ENCODE data around the gene DTWD2. TPM values are rescaled to one million over a fixed set of nuclear protein-coding genes. Genes with fewer than 3 reads are reported as not detected.

DTWD2 gene
- total and polyA plus RNA-seq, 2 experiments from 2014 or later: 2.5 to 14.1 TPM

DNA sequence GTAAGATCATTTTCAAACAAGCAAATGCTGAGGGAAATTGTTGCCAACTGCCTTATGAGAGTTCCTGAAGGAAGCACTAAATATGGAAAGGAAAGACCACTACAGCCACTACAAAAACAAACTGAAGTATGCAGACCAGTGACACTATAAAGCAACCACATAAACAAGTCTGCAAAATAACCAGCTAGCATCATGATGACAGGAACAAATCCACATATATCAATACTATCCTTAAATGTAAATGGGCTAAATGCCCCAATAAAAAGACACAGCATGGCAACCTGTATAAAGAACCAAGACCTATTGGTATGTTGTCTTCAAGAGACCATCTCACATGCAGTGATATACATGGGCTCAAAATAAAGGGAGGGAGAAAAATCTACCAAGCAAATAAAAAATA is 113.2 kb downstream of the DTWD2 start:
- no peak for DNase-seq (ENCODE audit: low spot score)
- H3K9me2 ChIP-seq (replicated peaks; ENCODE audit: insufficient read depth): no peaks in the 10 kb centered on the region
- H2AFZ ChIP-seq: no peak overlapping the region
- H3K36me3 ChIP-seq (replicated peaks; ENCODE audit: insufficient read depth, low read depth): no peaks in the 10 kb centered on the region
- H3K4me3 ChIP-seq: no peak overlapping the region
- H3K4me1 ChIP-seq (ENCODE audit: insufficient read depth): no peaks in the 10 kb centered on the region
- H3K27ac ChIP-seq: no peak overlapping the region
- H3K9me3 ChIP-seq (ENCODE audit: low read depth): peaks cover 16% of the 10 kb centered on the region
- TF ChIP-seq, protein P1, sequence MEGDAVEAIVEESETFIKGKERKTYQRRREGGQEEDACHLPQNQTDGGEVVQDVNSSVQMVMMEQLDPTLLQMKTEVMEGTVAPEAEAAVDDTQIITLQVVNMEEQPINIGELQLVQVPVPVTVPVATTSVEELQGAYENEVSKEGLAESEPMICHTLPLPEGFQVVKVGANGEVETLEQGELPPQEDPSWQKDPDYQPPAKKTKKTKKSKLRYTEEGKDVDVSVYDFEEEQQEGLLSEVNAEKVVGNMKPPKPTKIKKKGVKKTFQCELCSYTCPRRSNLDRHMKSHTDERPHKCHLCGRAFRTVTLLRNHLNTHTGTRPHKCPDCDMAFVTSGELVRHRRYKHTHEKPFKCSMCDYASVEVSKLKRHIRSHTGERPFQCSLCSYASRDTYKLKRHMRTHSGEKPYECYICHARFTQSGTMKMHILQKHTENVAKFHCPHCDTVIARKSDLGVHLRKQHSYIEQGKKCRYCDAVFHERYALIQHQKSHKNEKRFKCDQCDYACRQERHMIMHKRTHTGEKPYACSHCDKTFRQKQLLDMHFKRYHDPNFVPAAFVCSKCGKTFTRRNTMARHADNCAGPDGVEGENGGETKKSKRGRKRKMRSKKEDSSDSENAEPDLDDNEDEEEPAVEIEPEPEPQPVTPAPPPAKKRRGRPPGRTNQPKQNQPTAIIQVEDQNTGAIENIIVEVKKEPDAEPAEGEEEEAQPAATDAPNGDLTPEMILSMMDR (IDR thresholded peaks at IDR 0.05; ENCODE audit: poor library complexity): no peak
- no peak for TF ChIP-seq EZH2phosphoT487 (IDR thresholded peaks at IDR 0.05; ENCODE audit: low read depth, severe bottlenecking, unreplicated experiment)
- no peak for TF ChIP-seq EZH2 (IDR thresholded peaks at IDR 0.05; ENCODE audit: borderline replicate concordance)
- H3K27me3 ChIP-seq: no peaks in the 10 kb centered on the region
- no peak overlapping the region for H3K4me2 ChIP-seq
- H3K79me2 ChIP-seq: no peaks in the 10 kb centered on the region
- no peaks in the 10 kb centered on the region for H4K20me1 ChIP-seq (ENCODE audit: insufficient read depth, poor library complexity, severe bottlenecking)

DNA sequence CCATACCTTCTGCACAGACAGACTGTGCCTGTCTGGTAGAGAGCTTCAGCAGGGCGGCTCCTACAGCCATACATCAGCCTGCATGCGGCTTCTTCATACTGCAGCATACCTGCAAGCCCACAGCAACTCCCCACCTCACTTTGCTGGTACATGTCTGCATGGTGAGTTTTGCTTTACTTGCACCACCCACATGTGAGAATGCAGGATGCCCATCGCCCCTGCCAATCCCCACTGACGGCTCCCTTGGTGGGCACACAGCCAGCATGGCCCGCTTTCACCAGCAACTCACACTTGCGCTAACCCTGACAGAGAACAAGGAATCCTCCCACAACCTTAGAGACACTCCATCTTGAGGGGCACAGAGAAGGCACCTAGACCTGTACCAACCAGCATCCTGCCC is 114.9 kb downstream of the DTWD2 start:
- Histone ChIP-seq H3K36me3 (replicated peaks; ENCODE audit: insufficient read depth, low read depth) (no peaks in the 10 kb centered on the region), H3K4me1 (ENCODE audit: insufficient read depth) (no peaks in the 10 kb centered on the region), H3K4me3 (no peak overlapping the region), H3K79me2 (no peaks in the 10 kb centered on the region), H3K9me3 (ENCODE audit: low read depth) (peaks cover 14% of the 10 kb centered on the region), H2AFZ (no peak overlapping the region), H4K20me1 (ENCODE audit: insufficient read depth, poor library complexity, severe bottlenecking) (no peaks in the 10 kb centered on the region), H3K9me2 (replicated peaks; ENCODE audit: insufficient read depth) (no peaks in the 10 kb centered on the region), H3K27me3 (no peaks in the 10 kb centered on the region), H3K27ac (no peak overlapping the region), H3K4me2 (no peak overlapping the region)
- TF ChIP-seq, protein P1 (IDR thresholded peaks at IDR 0.05; ENCODE audit: poor library complexity): no peak
- TF ChIP-seq EZH2phosphoT487 (IDR thresholded peaks at IDR 0.05; ENCODE audit: low read depth, severe bottlenecking, unreplicated experiment) (no peak), EZH2 (IDR thresholded peaks at IDR 0.05; ENCODE audit: borderline replicate concordance) (no peak)
- DNase-seq (ENCODE audit: low spot score): no peak
- WGBS (ENCODE audit: low lambda C conversion rate, missing lambda C conversion rate): 95% methylated on average over 6 of the region's 6 CpGs

DNA sequence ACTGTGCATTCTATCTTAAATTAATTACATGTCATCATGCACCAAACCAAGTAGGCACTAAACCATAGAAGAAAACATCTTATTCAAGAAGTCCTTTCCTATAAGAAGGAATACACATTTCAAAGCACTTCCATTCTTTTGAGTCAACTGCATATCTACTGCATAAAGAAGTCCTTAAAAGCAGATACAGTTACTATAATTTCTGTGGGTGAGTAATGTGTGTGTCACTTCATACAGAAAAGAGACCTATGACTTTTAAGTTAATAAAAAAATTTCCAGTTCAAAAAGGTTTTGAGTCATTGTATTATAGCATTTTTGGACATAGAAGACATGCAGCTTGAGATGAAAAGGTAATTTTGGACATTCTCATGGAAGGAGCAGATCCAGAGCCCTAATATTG is 125.0 kb downstream of the DTWD2 start:
- Histone ChIP-seq H3K27ac (no peak overlapping the region), H3K4me1 (ENCODE audit: insufficient read depth) (no peaks in the 10 kb centered on the region), H3K36me3 (replicated peaks; ENCODE audit: insufficient read depth, low read depth) (no peaks in the 10 kb centered on the region), H3K9me2 (replicated peaks; ENCODE audit: insufficient read depth) (no peaks in the 10 kb centered on the region), H3K79me2 (no peaks in the 10 kb centered on the region), H4K20me1 (ENCODE audit: insufficient read depth, poor library complexity, severe bottlenecking) (no peaks in the 10 kb centered on the region), H3K27me3 (no peaks in the 10 kb centered on the region), H3K4me2 (no peak overlapping the region), H3K9me3 (ENCODE audit: low read depth) (no peaks in the 10 kb centered on the region), H2AFZ (no peak overlapping the region), H3K4me3 (no peak overlapping the region)
- TF ChIP-seq, protein P1 (IDR thresholded peaks at IDR 0.05; ENCODE audit: poor library complexity): no peak
- TF ChIP-seq EZH2phosphoT487 (IDR thresholded peaks at IDR 0.05; ENCODE audit: low read depth, severe bottlenecking, unreplicated experiment) (no peak), EZH2 (IDR thresholded peaks at IDR 0.05; ENCODE audit: borderline replicate concordance) (no peak)
- DNase-seq (ENCODE audit: low spot score): no peak

DNA sequence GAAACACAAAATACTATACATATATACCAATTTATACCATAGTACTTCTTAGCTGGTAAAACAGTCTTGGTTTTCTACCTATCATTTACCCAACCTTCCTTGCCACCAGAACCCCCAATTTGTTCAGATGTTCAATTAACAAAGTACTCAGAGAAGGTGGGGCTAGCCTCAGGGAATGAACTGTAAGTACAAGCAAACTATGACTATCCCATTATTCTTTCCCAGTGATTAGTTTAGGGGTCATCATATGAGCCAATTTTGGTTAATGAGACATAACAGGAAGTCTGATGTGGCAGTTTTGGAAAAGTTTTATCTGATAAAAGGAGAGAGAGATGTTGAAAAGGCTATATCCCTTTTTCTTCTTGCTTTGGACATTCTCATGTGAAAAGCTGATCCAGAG is 125.8 kb downstream of the DTWD2 start:
- no peak overlapping the region for H3K4me3 ChIP-seq
- H3K27me3 ChIP-seq: no peaks in the 10 kb centered on the region
- H2AFZ ChIP-seq: no peak overlapping the region
- no peak overlapping the region for H3K27ac ChIP-seq
- no peaks in the 10 kb centered on the region for H3K79me2 ChIP-seq
- TF ChIP-seq, protein P1 (IDR thresholded peaks at IDR 0.05; ENCODE audit: poor library complexity): no peak
- TF ChIP-seq EZH2 (IDR thresholded peaks at IDR 0.05; ENCODE audit: borderline replicate concordance): no peak
- no peak for TF ChIP-seq EZH2phosphoT487 (IDR thresholded peaks at IDR 0.05; ENCODE audit: low read depth, severe bottlenecking, unreplicated experiment)
- no peak overlapping the region for H3K4me2 ChIP-seq
- H3K9me2 ChIP-seq (replicated peaks; ENCODE audit: insufficient read depth): no peaks in the 10 kb centered on the region
- no peaks in the 10 kb centered on the region for H4K20me1 ChIP-seq (ENCODE audit: insufficient read depth, poor library complexity, severe bottlenecking)
- no peaks in the 10 kb centered on the region for H3K36me3 ChIP-seq (replicated peaks; ENCODE audit: insufficient read depth, low read depth)
- H3K4me1 ChIP-seq (ENCODE audit: insufficient read depth): no peaks in the 10 kb centered on the region
- DNase-seq (ENCODE audit: low spot score): no peak
- no peaks in the 10 kb centered on the region for H3K9me3 ChIP-seq (ENCODE audit: low read depth)

Data from hepatocyte (in vitro differentiated cells).